Measurements from ENCODE around the gene CADM4. TPM values are rescaled to one million over a fixed set of nuclear protein-coding genes. Genes with fewer than 3 reads are reported as not detected.

CADM4 gene
- total and polyA plus RNA-seq, 10 of the 15 experiments (the other 5 are each of a cell fraction or from before 2014, with no cell fraction given) = 0.04 to 0.12 (median 0.08) TPM; not detected in 5

GRCh38 chr19:43611788-43612187 is 27.9 kb downstream of the CADM4 start, which contains the start of gene SRRM5:
Gene SRRM5, plus strand, starts transcription at chr19:43612088. Its CDS starts 34 bp downstream, at chr19:43612122.
- Histone ChIP-seq H3K4me2 (ENCODE audit: control insufficient read depth, insufficient read depth) (no peak within 1 kb of the TSS), H3K4me3 (no peak within 1 kb of the TSS), H3K4me1 (ENCODE audit: control insufficient read depth, insufficient read depth, low read length) (no peaks in the 10 kb centered on the region), H3K27me3 (replicated peaks in 1 of 2; ENCODE audit: control insufficient read depth in 2 of 2, insufficient read depth in 2 of 2, low read length in 1 of 2) (no peaks in the 10 kb centered on the region), H3K9ac (ENCODE audit: control insufficient read depth, insufficient read depth, low read length) (no peak within 1 kb of the TSS), H2AFZ (ENCODE audit: control insufficient read depth, low read depth, low read length) (no peak within 1 kb of the TSS), H3K36me3 (ENCODE audit: control insufficient read depth in 2 of 2, insufficient read depth in 2 of 2, low read length in 1 of 2) (peaks cover 3 to 14% of the 10 kb centered on the region in 2 experiments; a peak in 3 of 4 replicates), H3K27ac (ENCODE audit: control insufficient read depth, insufficient read depth) (no peak within 1 kb of the TSS), H3K9me3 (replicated peaks; ENCODE audit: control insufficient read depth, insufficient read depth, low read length) (no peaks in the 10 kb centered on the region), H4K20me1 (ENCODE audit: control insufficient read depth, insufficient read depth) (no peaks in the 10 kb centered on the region), H3K79me2 (ENCODE audit: control insufficient read depth, insufficient read depth, low read length) (peaks cover 5% of the 10 kb centered on the region)
- no peak for DNase-seq (ENCODE audit: low read depth, low spot score)
- in situ Hi-C loops (cut with MboI) (no loop called here), intact Hi-C loops (cut with micrococcal nuclease; ENCODE audit: unreplicated experiment) (no loop called here)
- RAD21 ChIA-PET (ENCODE audit: unreplicated experiment) = no interaction called here
- FAIRE-seq = no peak
- WGBS (ENCODE audit: insufficient coverage, insufficient replicate concordance, low lambda C conversion rate, missing lambda C conversion rate) = 78% methylated on average over 3 of the region's 3 CpGs
- POLR2A ChIA-PET = no interaction called here
- CTCF ChIA-PET = no interaction called here
- no peak for TF ChIP-seq SKIL (IDR thresholded peaks at IDR 0.05; ENCODE audit: low read depth, poor library complexity, severe bottlenecking)
- no peak for TF ChIP-seq MLLT1 (IDR thresholded peaks at IDR 0.05)
- no peak for TF ChIP-seq MEF2A (IDR thresholded peaks at IDR 0.05; ENCODE audit: insufficient read depth, low read depth, low read length)
- TF ChIP-seq SIX5 (IDR thresholded peaks at IDR 0.05; ENCODE audit: low read depth, low read length, severe bottlenecking) = no peak
- no peak for TF ChIP-seq NBN (IDR thresholded peaks at IDR 0.05)
- TF ChIP-seq RELB (IDR thresholded peaks at IDR 0.05; ENCODE audit: low read depth) = no peak
- TF ChIP-seq GABPA (IDR thresholded peaks at IDR 0.05; ENCODE audit: low read depth) = no peak
- TF ChIP-seq PML (IDR thresholded peaks at IDR 0.05; ENCODE audit: low read length) = no peak
- TF ChIP-seq ZNF217 (IDR thresholded peaks at IDR 0.05) = no peak
- TF ChIP-seq POU2F2 (IDR thresholded peaks at IDR 0.05; ENCODE audit: borderline replicate concordance, low read depth, low read length) = no peak
- TF ChIP-seq ETV6 (conservative IDR thresholded peaks at IDR 0.05 in 1 of 2, IDR thresholded peaks at IDR 0.05 in 1 of 2; ENCODE audit: borderline replicate concordance in 1 of 2, low read depth in 1 of 2) = no peak
- no peak for TF ChIP-seq ZNF24 (IDR thresholded peaks at IDR 0.05)
- no peak for TF ChIP-seq CUX1 (IDR thresholded peaks at IDR 0.05; ENCODE audit: insufficient replicate concordance, low read depth, low read length)
- SMC1A ChIA-PET (ENCODE audit: uncharacterized antibody, unreplicated experiment) = no interaction called here
- BruUV-seq (replicated peaks) = no TSS peak
- no peak for ATAC-seq
